ENCODE results near the gene ZNF91.

ZNF91 gene

GRCh38 chr19:23315286-23315685 lies 80.0 kb downstream of the ZNF91 start:
- no peak for DNase-seq

DNA sequence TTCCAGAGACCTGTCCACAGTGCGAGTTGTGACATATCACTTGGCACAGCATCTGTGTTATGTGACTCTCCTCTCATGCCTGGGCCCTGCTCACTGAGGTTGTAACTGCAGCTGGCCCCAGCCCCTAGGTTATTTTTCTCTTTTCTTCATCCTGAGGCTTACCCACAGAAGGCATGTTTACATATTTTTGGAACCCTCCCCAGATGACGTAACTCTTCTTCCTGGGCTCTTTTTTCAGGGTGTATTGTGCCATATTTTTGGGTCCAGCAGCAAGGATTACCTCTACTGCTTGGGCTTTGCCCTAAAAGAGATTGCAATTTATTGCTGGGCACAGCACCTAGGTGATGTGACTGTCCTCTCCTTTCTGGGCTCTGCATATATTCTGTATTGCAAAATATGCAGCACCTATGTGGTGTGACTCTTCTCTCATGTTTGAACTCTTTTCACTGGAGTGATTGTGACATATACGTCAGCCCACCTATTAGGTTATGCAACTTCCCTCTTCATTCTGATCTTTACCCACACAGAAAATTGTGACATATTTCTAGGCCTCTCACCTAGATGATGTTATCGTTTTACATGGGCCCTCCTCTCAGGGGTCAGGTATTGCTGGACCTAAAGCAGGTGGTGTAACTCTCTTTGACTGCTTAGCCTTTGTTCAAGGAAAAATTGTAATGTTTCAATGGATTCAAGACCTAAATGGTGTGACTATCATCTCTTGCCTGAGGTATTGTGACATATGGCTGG lies 80.6 kb downstream of the ZNF91 start:
- no peak for DNase-seq

- no peak for DNase-seq
Observed at GRCh38 chr19:23313196-23313595, 82.1 kb downstream of the ZNF91 start.

DNA sequence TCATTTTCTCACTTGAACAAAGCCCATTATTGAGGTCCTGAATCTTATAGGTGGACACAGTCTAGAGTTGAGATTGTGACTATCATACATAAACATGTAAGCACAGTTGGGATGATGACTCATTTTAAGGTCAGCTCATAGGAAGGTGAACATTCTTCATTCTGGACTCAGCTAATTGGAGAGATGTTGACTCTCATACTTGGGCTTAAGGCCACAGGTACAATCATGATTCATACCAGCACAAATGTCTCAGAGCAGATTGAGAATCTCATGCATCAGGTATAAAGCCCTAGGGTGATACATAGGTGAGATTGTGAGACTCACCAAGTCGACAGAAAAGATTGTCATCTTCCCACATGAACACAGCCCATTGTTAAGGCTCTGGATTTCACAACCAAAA lies 82.8 kb downstream of the ZNF91 start:
- no peak for DNase-seq

DNA sequence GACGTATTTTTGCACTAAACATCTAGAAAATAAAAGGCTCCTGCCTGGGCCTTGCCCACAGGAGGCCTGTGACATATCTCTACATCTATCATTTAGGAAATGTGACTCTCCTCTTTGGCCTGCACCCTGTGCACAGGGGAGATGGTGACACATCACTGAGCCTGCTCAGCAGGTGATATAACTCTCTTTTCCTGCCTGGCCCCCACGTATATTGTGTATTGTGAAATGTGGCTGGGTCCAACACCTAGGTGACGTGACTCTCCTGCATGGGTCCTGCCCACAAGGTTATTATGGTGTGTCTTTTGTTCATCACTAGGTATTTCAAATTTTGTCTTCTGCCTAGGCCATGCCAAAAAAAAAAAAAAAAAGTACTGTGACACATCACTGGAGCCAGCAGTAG lies 83.7 kb downstream of the ZNF91 start:
- no peak for DNase-seq

DNA sequence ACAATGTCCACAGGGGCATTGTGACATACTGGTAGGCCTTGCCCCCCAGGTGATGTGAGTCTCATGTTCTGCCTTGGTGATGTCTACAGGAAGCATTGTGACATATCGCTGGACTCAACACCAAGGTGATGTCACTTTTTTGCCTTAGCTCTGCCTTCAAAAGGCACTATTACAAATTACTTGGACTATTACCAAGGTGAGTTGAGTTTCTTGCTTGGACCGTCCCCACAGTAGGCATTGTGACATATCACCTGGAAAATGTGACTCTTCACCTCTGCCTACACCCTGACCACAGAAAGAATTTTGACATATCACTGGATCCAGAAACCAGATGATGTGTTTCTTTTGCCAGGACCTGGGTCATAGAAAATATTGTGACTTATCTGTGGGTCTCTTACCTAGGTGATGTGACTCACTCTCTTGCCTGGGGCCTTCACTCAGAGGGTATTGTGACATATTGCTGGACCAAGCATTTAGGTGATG lies 84.5 kb downstream of the ZNF91 start:
- DNase-seq = no peak

GRCh38 chr19:23309926-23310325 lies 85.3 kb downstream of the ZNF91 start:
- DNase-seq = no peak

GRCh38 chr19:23305555-23305954 lies 89.7 kb downstream of the ZNF91 start:
- DNase-seq = no peak

GRCh38 chr19:23304238-23304637 lies 91.0 kb downstream of the ZNF91 start:
- DNase-seq = no peak

GRCh38 chr19:23294141-23294540 lies 101.1 kb downstream of the ZNF91 start:
- no peak for DNase-seq

GRCh38 chr19:23289966-23290365 lies 105.3 kb downstream of the ZNF91 start:
- peak; percentile 5 for DNase-seq

All from activated gamma-delta T cell (primary cell).